ENCODE data around the gene TRPM1.
"Not testable (repeated sequence)": the region's sequence is repeated elsewhere in the genome, so short reads cannot be mapped to it uniquely, and the experiment has no call there.

Gene TRPM1

DNA sequence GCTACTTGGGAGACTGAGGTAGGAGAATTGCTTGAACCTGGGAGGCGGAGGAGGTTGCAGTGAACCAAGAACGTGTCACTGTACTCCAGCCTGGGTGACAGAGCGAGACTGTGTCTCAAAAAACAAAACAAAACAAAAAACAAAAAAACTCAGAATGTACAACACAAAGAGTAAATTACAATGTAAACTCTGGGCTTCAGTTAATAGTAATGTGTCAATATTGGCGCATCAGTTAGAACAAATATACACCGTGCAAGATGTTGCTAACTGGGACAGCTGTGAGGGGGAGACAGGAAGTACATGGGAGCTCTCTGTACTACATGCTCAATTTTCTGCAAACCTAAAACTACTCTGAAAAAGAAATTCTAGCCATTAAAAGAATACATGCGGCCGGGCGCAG lies 23.5 kb upstream of the TRPM1 start:
- DNase-seq (ENCODE audit: low spot score) = no peak

DNA sequence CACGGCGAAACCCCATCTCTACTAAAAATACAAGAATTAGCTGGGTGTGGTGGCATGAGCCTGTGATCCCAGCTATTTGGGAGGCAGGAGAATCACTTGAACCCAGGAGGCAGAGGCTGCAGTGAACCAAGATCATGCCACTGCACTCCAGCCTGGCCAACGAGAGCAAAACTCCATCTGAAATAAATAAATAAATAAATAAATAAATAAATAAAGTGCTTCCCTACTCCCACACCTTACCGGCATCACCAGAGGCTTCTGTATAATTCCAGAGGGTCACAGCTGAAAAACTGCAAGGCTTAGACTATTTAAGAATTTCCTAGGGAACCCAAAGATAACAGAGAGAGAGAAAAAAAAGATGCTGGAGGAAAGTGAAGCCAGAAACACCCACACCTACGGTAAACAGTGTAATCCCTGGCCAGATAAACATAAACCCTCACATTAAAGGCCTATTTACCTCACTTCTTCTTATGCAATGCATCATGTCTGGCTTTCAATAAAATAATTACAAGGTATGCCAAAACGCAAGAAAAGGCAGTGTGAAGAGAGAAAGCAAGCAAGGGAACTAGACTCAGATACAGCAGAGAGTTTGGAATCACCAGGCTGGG lies 15.0 kb upstream of the TRPM1 start:
- no peak for DNase-seq (ENCODE audit: low spot score)

DNA sequence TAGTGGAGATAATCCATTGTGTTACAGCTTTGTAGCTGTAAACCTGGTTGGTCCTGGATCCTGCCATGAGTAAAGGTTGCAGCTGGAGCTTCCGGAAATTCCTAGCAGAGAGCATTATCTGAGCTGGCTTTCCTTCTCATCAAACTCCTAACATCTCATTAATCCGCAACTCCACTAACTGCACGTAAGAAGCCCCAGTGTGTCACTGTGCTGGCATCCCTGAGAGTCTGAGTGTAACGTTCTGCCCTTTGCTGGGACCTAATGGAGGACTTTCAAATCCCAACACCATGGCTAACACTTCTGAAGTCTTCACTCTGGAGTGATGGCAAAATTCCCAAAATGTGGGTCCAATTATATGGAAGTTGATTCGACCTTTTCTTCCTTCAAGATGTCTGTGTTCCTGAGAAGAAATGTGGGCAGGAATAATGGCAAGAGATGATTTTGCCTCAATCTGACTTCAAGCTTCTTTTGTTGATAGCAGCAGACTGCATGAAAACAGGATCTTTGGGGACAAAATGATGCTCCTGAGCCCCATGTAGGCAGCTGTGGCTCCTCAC lies 9.6 kb upstream of the TRPM1 start:
- DNase-seq (ENCODE audit: low spot score) = no peak

DNA sequence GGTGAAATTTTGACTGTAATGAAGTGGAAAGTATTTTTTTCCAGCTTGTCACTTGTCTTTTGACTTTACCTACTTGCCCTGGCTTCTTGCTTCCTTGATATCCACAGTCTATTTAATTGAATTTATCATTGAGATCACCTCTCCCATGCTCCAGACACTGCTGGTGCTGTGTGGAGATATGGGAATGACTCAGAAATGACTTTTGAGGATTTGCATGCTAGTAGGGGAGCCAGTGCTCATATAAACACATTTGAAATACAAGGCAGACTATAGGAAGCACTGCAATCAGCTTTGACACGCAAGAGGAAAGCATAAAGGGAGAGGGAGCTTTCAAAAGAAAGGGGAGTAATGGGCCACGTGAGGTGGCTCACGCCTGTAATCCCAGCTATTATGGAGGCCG lies 7.3 kb upstream of the TRPM1 start:
- DNase-seq (ENCODE audit: low spot score) = no peak

DNA sequence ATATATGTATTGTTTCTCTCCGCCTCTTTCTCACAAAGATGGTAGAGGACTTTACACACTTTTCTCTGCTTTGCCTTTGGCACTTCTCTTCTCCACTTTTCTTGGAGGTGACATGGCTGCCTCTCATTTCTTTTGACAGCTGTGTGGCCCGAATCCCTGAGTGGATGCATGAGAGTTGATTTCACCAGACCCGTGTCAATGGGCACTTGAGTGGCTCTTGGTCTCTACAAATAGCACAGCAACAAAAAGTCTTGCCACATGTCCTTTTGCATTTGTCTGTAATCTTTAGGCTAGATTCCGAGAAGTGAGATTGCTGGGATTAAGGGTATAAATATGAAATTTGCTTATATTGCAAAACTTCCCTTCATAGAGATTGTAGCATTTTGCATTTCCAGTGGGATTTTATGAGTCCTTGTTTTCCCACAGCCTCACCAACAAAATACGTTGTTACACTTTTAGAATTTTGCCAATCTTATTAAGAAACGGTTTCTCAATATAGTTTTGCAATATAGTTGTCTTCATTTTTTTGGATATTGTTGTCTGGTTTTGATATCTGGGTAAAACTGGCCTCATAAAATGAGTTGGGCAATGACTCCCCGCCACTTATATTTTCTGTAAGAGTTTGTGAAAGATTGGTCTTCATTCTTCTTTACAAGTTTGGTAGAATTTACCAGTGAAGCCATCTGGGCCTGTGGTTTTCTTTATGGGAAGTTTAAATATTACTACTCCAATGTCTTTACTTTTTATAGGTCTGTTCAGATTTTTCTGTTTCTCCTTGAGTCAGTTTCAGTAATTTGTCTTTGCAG lies 5.2 kb upstream of the TRPM1 start:
- no peak for DNase-seq (ENCODE audit: low spot score)

DNA sequence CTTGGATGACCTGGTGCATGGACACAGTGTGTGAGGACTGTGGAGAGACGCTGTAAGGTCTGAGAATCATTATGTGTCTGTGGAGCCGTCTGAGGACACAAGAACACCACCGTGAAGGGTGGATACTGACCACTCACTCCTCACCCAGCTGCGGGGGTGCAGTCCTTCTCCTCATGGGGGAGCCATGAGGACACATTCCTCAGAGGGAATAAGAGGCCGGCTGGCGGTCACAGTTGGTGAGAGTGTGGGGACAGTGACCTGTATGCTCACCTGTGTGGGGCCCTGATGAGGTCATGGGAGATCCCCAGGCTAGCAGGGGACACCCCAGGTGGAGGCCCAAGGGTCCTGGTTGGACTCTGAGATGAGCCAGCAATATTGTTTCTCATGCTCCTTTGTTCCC lies 2.5 kb upstream of the TRPM1 start:
- DNase-seq (ENCODE audit: low spot score) = no peak

DNA sequence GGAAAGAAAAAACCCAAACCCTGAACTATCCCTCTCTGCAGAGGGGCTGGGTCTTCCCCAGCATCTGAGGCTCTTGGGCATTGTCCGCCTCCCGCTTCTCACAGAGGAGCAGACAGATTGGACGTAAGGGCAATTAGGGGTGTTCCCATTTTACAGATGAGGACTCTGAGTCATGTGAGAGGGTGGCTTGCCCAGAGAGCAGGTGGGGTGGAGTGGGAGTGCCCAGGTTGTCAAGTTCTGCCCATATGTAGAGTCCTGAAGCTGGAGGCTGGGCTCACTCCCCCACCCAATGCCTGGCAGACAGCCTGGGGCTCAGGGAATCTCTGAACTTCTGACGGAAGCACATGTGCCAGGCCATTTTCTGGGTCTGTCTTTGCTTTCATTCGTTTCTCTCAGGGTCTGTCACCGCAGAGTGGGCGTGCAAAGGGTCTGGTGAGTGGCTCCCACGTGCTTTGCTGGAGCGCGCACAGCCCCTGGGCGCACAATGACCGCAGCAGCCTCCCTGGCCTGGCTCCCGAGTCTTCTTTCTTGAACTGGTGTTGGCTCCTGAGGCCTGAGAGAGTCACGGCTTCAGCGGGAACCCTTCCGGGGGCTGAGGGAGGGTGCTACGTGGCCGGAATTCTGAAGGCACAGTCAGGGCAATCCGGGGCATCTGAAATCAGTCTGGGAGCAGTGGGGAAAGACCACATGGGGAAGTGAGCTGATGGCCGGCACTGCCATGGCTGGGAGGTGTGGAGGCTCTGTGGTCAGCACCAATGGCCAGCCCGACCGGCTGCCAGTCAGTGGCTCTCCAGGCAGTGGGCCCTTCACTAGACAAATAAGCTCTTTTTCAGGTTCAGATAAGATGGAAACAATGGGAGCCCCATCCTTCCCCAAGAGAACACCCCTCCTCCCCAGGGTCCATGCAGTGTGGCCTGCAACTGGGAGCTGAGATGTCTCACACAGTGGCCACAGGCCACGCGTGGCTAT lies 1.1 kb upstream of the TRPM1 start:
- no peak for DNase-seq (ENCODE audit: low spot score)

DNA sequence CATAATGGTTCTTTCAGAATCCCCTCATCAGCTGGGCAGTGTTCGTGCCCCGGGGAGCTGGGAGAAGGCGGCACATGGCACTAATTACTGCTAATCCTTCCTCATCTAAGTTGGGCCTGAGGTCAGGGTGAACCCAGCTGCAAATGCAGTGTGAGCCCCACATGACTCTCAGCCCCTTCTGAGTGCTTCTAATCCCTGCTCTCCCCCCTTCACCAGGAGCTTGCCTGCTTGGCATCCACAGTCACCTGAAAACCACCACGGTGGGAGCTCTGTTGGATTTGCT lies 455 bp upstream of the TRPM1 start:
- no peak for DNase-seq (ENCODE audit: low spot score)

DNA sequence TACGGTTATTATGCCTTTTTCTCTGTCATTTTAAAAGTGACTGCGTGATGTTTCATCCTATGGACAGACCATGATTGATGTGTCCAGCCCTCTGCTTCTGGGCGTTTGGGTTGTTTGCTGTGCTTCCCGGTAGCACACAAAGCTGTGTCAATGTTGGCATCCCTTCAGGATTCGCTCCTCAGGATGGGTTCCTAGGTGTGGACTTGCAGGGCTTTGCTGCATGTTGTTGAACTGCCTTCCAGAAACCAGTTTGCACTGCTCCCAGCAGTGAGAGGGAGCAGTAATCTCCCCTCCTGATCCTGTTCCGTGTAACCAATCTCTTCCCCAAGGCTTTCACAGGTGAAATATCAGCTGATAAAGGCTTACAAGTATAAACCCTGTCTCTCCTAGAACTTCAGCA lies 787 bp downstream of the TRPM1 start:
- no peak for DNase-seq (ENCODE audit: low spot score)

DNA sequence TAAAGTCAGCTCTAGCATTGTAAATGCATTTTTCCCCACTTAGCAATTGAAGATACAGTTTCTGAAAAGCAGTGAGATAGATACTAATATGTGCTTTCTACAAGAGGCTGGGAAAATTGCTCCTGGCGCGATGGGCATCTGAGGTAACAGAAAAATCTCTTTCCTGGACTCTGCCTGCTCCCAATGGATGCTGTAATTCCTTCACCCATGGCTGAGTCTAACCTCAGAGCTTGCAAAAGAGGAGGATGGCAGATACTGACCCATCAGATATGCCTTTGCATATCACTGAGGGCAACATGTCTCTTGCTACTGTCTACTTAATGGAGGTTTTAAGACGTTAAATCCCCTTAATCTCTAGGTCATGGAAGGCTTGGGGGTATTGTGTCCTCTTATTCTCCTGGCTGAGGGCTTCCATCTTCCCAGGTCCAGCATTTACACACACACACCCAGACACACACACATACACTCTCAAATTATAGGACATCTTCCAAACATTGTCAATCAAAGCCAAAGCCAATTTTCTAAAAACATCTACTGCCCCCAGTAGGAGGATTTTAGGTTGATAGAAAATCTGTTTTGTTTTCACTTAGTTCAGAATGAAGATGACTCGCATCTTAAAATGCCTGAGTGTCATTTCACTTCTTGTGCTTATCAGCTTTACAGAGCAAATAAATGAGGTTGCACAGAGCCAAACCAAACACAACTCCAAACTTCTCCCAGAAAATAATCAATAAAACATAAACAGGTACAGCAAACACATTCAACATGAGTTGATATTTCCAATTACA lies 2.4 kb downstream of the TRPM1 start:
- DNase-seq (ENCODE audit: low spot score) = no peak

DNA sequence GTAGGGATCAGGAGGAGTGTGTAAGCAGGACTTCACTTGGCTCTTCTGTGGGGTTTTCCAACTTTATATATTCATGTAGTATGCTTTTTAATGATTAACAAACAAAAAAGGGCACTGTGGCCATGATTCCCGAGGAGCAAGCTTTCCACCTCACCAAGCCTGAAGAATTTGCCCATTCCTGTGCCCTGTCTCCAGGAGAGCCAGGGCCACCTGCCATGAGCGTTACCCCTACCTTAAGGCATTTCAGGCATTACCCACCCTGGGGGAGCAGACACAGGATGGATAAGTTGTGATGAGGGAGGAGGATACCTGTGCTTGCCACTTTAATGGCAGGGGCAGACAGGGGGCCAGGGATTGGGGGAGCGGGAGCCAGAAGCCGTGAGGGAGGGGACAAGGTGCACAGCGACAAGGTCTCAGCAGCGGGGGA lies 3.0 kb downstream of the TRPM1 start:
- no peak for DNase-seq (ENCODE audit: low spot score)

DNA sequence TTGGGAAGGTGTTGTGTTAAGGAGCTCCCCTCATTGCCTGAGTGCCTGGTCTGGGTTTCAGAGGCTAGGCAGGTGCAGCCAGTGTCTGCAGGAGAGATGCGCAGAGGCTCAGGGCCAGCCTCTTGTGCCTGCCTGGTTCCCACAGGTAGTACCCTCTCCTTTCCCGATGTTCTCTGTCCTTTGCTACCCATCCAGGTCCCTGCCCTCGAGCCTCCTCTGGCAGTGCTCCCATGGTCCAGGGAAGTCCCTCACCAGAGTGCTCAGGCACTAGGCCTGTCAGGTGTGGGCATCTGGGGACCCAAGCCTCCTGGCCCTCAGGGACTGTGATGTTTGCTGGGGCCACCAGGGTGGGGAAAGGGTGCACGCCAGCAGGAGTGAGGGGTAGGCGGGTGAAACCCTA lies 5.0 kb downstream of the TRPM1 start:
- no peak for DNase-seq (ENCODE audit: low spot score)

DNA sequence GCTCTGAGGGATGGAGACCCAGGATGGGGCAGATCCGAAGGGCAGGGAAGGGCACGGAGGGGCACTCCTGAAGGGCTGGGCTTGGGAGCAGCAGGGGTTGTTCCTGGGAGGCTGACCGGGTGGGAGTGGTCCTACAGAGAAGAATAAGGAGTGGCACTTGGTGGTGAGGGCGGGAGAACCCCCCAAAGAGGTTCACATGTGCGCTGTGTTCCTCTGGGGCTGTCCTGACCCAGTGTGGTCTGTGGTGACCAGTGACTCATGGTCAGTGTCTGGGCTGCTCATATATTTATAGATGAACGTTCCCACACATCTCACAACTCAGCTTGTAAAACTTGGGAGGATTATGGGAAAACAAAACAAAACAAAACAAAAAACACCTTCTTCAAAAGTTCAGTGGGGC lies 10.0 kb downstream of the TRPM1 start:
- DNase-seq (ENCODE audit: low spot score) = peak; percentile 66

DNA sequence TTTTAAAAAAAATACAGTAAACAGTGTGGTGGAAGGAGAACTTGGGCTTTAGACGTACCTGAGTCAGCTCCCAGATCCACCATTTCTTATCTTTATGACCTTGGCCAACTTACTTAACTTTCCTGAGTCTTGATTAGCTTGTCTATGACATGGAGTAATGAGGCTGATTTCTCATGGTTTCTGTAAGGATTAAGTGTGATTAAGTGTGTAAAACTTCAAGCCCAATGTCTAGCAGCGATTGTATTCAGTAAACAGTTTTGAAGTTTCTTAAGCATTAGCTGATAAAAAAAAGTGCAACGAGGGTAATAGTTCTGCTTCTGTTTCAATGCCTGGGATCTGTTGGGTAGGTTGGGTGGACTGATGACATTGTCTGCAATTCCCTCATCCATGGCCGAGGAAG lies 10.8 kb downstream of the TRPM1 start:
- DNase-seq (ENCODE audit: low spot score) = no peak

DNA sequence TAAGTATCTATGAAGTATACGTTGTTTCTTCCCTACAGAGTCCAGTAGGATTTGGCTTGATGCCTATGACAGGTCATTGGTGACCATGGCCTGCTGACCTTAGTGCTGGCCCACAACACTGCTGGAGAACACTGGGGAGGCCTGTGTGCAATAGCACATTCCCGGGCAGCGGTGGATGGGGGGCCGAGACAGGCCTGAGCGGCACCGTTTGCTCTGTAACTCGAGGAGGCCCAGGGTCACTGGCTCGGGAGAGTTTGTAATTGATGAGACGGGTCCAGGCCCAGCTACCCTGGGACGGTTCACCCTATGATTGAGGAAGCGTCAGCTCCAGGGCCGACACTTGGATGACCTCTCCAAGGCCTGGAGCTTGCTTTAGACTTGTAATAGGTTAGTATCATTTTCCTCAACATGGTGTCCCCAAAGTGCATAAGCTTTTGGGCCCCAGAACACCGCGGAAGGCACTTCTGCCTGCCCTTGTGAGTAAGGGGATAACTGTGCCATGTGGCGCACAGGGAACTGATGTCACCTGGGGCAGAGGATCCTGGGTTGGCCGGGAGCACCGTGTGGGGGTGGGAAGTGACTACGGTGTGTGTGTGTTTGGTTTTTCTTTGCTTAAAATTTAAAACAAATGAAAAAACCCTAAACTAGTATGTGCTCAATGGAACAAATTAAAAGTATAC lies 12.0 kb downstream of the TRPM1 start:
- no peak for DNase-seq (ENCODE audit: low spot score)

DNA sequence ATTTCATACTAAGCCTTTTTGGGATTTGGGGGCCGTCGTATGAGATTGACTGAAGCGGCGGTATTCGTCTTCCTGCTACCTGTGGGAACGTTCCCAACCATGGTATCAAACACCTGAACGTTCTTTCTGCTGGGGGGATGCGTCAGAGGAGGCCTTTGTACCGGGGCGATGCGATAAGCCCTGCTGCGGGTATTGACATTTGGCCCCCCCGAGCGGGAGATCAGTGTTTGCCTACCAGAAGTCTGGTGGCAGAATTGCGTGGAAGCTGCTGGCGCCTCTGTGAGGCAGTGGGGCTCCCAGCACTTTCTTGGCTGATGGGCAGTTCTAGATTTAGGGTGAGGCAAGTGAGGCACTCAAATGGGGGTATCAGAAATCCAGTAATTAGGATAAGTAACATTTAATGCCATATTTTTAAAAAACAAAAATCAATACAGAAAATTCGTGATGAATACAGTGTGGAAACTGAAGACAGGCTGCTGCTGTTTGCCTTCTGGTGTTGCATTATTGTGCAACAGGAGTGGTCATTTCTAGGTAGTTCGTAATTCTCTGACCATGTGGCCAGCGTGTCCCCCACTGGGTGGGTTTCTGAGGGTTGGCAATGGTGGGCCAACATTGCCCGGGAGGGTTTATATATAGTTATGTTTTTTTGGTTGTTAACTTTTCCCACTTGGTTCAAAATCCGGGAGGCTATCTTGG lies 12.7 kb downstream of the TRPM1 start:
- DNase-seq (ENCODE audit: low spot score) = no peak

DNA sequence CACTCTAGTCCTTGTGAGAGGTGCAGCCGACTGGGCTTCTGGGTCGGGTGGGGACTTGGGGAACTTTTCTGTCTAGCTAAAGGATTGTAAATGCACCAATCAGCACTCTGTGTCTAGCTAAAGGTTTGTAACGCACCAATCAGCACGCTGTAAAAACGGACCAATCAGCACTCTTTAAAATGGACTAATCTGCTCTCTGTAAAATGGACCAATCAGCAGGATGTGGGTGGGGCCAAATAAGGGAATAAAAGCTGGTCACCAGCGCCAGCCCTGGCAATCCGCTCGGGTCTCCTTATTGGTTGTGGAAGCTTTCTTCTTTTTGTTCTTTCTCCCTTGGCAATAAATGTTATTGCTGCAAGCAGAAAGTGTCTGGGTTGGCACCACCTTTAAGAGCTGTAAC lies 13.5 kb downstream of the TRPM1 start:
- DNase-seq (ENCODE audit: low spot score) = not testable (repeated sequence)

DNA sequence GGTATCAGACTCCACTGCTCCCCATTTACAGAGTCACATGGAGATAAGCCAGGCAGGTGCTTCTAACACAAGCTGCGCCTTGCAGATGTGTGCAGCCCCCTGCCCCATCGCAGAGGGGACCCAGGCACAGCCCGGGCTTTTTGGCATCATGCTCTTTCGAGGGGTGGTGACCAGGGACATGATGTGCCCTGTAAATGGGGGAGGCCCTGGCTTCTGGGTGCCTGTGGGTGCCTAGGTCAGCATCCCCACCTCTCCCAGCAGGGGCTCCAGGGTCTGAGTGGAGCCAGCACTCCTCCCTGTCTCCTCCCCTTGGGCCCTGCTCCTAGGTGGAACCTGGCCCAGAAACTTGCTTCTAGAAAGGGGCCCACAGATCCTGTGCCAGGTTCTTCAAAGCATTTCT lies 15.2 kb downstream of the TRPM1 start:
- DNase-seq (ENCODE audit: low spot score) = no peak

DNA sequence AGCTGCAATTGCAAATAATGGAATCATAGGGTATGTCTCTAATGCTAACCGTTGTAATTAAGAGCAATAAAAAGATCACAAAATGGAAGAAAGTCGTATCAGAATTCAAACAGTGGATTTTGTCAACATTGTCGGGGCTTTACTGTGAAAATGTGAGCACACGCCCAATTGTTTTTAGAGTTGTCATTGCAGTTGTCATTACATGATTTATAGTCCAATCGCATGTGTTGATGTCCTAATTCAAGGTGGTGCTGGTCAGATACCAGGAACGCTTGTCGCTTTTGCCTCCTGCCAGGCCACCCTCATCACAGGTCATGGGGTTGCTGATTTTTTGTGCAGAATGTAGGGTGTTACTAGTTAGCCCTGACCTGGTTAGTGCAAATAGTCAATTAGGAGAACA lies 16.2 kb downstream of the TRPM1 start:
- no peak for DNase-seq (ENCODE audit: low spot score)

DNA sequence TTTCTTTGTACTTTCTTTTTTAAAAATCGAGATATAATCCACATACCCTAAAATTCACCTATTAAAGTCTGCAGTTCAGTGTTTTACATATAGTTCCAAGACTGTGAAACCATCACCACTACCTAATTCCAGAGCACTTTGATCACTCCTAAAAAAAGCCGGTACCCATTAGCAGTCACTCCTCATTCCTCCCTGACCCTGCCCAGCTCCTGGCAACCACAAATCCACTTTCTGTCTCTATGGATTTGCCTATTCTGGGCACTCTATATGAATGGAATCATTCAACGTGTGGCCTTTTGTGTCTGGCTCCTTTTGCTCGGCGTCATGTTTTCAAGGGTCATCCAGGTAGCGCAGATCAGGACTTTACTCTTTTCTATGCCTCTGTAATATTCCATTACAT lies 17.3 kb downstream of the TRPM1 start:
- DNase-seq (ENCODE audit: low spot score) = peak; percentile 76

DNA sequence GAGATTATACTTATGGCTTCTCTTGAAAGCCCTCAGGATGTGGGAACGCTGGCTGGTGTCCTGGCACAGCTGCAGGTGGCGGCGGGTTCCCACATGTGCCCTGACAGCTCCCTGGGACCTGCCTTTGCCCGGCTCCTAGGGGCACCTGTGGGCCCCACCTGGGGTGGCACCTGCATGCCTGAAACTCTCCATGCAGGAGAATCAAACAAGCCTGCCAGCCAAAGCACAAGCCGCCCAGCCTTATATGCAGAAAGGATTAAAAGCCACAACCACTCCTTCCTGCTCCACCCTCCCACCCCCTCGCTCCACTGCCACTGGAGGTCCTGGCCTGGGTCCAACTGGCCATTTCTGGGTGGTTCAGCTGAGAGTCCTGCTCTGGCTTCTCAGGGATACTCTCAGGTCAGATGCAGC lies 18.1 kb downstream of the TRPM1 start:
- peak; percentile 92 for DNase-seq (ENCODE audit: low spot score)

All from SW480 (cell line).